HL-60 (cell line): ENCODE data around the gene FJX1.

Experiments used
- CTCF ChIP-seq: IDR thresholded peaks from one replicate; pipeline ENCODE4 v1.5.1; 2011; ENCODE audit warnings: low read length, control low read depth, inconsistent platforms; ENCODE audit not compliant: insufficient read depth
- GABPA ChIP-seq: IDR thresholded peaks from 2 replicates; pipeline ENCODE4 v1.6.1; 2012; ENCODE audit warnings: low read depth
- POLR2AphosphoS5 ChIP-seq: IDR thresholded peaks from 2 replicates; pipeline ENCODE4 v1.6.1; 2012; ENCODE audit warnings: low read depth
- SPI1 ChIP-seq: IDR thresholded peaks from 2 replicates; pipeline ENCODE4 v1.6.1; 2012; ENCODE audit warnings: low read depth, mild to moderate bottlenecking, borderline replicate concordance

GRCh38 chr11:35624781-35625180 is 6.5 kb downstream of the FJX1 start:
- no peak for TF ChIP-seq CTCF
- TF ChIP-seq POLR2AphosphoS5, result no peak
- TF ChIP-seq GABPA, result no peak
- no peak for TF ChIP-seq SPI1
